Right lobe of liver (tissue), 6 donors: ENCODE data around the gene GLT1D1. TPM values are rescaled to one million over a fixed set of nuclear protein-coding genes. Genes with fewer than 3 reads are reported as not detected.
"Not testable (repeated sequence)": the region's sequence is repeated elsewhere in the genome, so short reads cannot be mapped to it uniquely, and the experiment has no call there.

Experiments
- ATAC-seq, 4 donors: fragments of 200-7000 bp; cut with Tn5 transposase; one replicate each; pipeline ENCODE4 v1.9.1; 2020; ENCODE audit warnings: mild to moderate bottlenecking in 4 of 4, moderate library complexity in 4 of 4
- DNase-seq, 3 donors: peaks; one replicate each; pipeline ENCODE4 v3.0.0-alpha.2; 2020
- H3K27ac ChIP-seq, 3 donors: fragments of 200-600 bp; one replicate each; pipeline ENCODE4 v1.8.0; 2022
- H3K27me3 ChIP-seq, 2 donors: fragments of 200-600 bp; one replicate each; pipeline ENCODE4 v1.8.0; 2022
- H3K36me3 ChIP-seq, 4 donors: fragments of 200-600 bp; sonication (generic) in 1 of 4; one replicate each; pipeline versions ENCODE4 v1.5.1 to v1.8.0; 2017 to 2022; ENCODE audit warnings: control low read depth in 1 of 4
- H3K4me1 ChIP-seq, 4 donors: fragments of 200-600 bp; sonication (generic) in 1 of 4; one replicate each; pipeline versions ENCODE4 v1.5.1 to v1.8.0; 2017 to 2022; ENCODE audit warnings: control low read depth in 1 of 4
- H3K4me3 ChIP-seq, 3 donors: fragments of 200-600 bp; one replicate each; pipeline ENCODE4 v1.8.0; 2022
- H3K9me3 ChIP-seq, 4 donors: fragments of 200-600 bp; sonication (generic) in 1 of 4; one replicate each; pipeline versions ENCODE4 v1.5.1 to v1.8.0; 2017 to 2022; ENCODE audit warnings: control low read depth in 1 of 4
- POLR2A ChIP-seq: fragments of 450-650 bp; IDR thresholded peaks from one replicate; pipeline ENCODE4 v1.6.1; 2017; ENCODE audit warnings: antibody characterized with exemption, mild to moderate bottlenecking
- WGBS: methylation state at CpG from one replicate; pipeline ENCODE4 v1.1.6; 2018; ENCODE audit warnings: low coverage, low lambda C conversion rate; ENCODE audit not compliant: insufficient coverage; ENCODE audit errors: missing lambda C conversion rate; 5-methylcytosine and 5-hydroxymethylcytosine counted together
- intact Hi-C, 2 donors: fragments of 100-400 bp; cut with DNase I; formaldehyde crosslinking; loops; one replicate each; pipeline versions ENCODE4 v1.11.2 to v1.14.1; 2022
- total RNA-seq, 6 experiments: library from RNA; depleted of rRNA in 2 of 6; stranded (reverse); fragments of >200 nt in 2 of 6; fragmentation: NEBNext Ultra II Directional in 3 of 6; extraction: Animal tissue kit (Norgen Biotek cat#: 25700) in 3 of 6; gene quantifications; one replicate each; pipeline versions ENCODE4 v1.1.0 to v1.2.4, GENCODE V29; 2016 to 2023
- TF ChIP-seq, protein P1 (sequence below), 4 donors: fragments of 200-600 bp in 3 of 4; fragments of 450-650 bp in 1 of 4; IDR thresholded peaks; one replicate each; pipeline versions ENCODE4 v1.5.1 to v1.8.0; 2016 to 2022; ENCODE audit warnings: antibody characterized with exemption in 4 of 4, mild to moderate bottlenecking in 2 of 4
- donor health status: DM: no; HTN: yes; CAD: no.
- donor health status: DM: no; HTN: no; CAD: no.
- donor health status: DM: no; HTN: no; CAD: no.
- donor health status: DM: no; HTN: yes; CAD: no.
- donor health status: DM: no; HTN: yes; CAD: no.

GLT1D1 gene
- total RNA-seq, 6 experiments from 2014 or later: 14.9 to 21.9 (median 20.2) TPM

DNA sequence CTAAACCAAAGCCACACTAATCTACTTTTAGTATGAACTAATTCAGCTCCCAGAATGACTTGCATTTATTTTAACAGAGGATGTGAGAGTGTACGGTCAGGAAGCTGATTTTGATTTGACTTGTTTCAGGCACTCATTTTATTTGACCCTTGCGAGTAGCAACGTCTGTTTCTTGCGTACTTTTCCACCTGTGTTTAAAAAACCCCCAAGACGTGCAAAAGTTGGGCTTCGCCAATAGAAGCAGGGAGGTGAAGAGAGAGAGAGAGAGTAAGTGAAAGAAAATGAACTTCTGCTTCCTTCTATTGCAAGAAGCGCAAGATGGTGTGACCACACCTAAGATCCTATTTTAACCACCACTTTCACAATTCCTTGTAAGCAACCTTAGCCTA, 22.8 kb upstream of the GLT1D1 start:
- H3K36me3 ChIP-seq: no peaks in the 10 kb centered on the region
- H3K4me1 ChIP-seq: no peaks in the 10 kb centered on the region
- no peak for TF ChIP-seq POLR2A
- TF ChIP-seq, protein P1, sequence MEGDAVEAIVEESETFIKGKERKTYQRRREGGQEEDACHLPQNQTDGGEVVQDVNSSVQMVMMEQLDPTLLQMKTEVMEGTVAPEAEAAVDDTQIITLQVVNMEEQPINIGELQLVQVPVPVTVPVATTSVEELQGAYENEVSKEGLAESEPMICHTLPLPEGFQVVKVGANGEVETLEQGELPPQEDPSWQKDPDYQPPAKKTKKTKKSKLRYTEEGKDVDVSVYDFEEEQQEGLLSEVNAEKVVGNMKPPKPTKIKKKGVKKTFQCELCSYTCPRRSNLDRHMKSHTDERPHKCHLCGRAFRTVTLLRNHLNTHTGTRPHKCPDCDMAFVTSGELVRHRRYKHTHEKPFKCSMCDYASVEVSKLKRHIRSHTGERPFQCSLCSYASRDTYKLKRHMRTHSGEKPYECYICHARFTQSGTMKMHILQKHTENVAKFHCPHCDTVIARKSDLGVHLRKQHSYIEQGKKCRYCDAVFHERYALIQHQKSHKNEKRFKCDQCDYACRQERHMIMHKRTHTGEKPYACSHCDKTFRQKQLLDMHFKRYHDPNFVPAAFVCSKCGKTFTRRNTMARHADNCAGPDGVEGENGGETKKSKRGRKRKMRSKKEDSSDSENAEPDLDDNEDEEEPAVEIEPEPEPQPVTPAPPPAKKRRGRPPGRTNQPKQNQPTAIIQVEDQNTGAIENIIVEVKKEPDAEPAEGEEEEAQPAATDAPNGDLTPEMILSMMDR (IDR thresholded peaks at IDR 0.05): no peak
- WGBS: 61% methylated on average over 7 of the region's 7 CpGs
- ATAC-seq: peak in 2 of 4 donors; percentile 46 to 50
- no peak overlapping the region for H3K4me3 ChIP-seq
- no peaks in the 10 kb centered on the region for H3K27me3 ChIP-seq
- no peaks in the 10 kb centered on the region for H3K9me3 ChIP-seq
- intact Hi-C loops: no loop called here
- DNase-seq: peak in 1 of 3 donors; percentile 19
- H3K27ac ChIP-seq: no peak overlapping the region

DNA sequence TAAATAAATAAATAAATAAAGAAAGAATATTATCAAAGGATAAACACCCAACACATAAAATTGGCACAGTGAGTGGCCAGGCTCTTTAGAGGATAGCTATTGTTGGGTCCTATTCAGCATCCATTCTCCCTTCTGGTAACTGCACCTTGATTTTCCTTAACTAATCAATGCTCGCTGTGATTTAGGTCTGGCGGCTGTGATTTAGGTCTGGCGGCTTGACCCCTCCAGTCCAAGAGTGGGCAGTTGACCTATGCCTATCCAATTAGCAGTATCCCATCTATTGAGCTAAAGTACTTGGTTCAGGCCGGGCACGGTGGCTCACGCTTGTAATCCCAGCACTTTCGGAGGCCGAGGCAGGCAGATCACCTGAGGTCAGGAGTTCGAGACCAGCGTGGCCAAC, 19.9 kb upstream of the GLT1D1 start:
- ATAC-seq (no peak), DNase-seq (no peak)
- H3K4me1 ChIP-seq: no peaks in the 10 kb centered on the region
- no peaks in the 10 kb centered on the region for H3K9me3 ChIP-seq
- WGBS: 96% methylated on average over 7 of the region's 10 CpGs
- H3K27me3 ChIP-seq: no peaks in the 10 kb centered on the region
- no peak for TF ChIP-seq POLR2A
- TF ChIP-seq, protein P1 (IDR thresholded peaks at IDR 0.05): no peak
- intact Hi-C loops: no loop called here
- H3K4me3 ChIP-seq: no peak overlapping the region
- no peaks in the 10 kb centered on the region for H3K36me3 ChIP-seq
- H3K27ac ChIP-seq: no peak overlapping the region

DNA sequence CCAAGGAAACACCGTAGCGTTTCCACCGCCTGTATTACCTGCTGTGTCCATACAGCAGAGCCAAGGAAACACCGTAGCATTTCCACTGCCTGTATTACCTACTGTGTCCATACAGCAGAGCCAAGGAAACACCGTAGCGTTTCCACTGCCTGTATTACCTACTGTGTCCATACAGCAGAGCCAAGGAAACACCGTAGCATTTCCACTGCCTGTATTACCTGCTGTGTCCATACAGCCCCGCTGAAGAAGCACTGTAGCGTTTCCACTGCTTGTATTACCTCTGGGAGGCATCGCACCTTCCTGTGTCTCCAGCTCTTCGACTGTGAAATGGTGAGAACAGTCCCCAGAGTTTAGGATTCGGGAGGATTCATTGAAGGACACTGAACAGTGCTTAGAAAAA, 13.4 kb upstream of the GLT1D1 start:
- DNase-seq, intact Hi-C loops: not testable (repeated sequence)
- WGBS: 79% methylated on average over 12 of the region's 12 CpGs

DNA sequence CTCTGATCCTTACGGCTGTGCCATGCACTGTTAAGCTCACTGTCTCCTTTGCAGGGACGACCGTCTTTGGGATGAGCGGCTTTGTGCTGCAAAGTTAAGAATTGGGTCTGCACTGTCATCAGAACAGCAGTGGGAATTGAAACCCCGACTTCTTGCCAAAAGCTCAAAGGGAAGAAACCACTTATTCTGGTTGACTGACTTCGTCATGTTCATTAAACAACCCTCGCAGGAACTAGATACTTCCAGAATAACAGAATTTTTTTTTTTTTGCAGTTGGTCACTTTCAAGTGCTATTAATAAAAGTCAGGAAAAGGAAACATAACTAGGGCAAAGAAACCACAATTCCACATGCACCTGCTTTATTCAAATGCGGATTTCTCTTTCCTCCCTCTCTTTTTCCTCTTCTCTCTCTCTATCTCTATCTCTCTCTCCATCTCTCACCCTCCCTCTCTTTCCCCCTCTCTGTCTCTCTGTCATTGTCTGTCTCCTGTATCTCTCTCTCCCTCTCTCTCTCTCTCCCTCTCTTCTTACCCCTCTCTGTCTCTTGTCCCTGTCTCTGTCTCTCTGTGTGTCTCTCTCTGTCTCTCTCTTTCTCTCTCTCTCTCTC, 12.3 kb upstream of the GLT1D1 start:
- TF ChIP-seq POLR2A: no peak
- TF ChIP-seq, protein P1 (IDR thresholded peaks at IDR 0.05): no peak
- Histone ChIP-seq H3K36me3 (no peaks in the 10 kb centered on the region), H3K27me3 (no peaks in the 10 kb centered on the region), H3K27ac (no peak overlapping the region), H3K9me3 (no peaks in the 10 kb centered on the region), H3K4me1 (no peaks in the 10 kb centered on the region), H3K4me3 (no peak overlapping the region)
- ATAC-seq (peak; percentile 25 to 63 (median 38)), DNase-seq (no peak)
- 52% methylated on average over 8 of the region's 8 CpGs for WGBS
- intact Hi-C loops: no loop called here

More for the DNA sequence above, 13.4 kb upstream of the GLT1D1 start:
- not testable (repeated sequence) for H3K27ac ChIP-seq, H3K27me3 ChIP-seq, H3K36me3 ChIP-seq, H3K9me3 ChIP-seq, H3K4me1 ChIP-seq, H3K4me3 ChIP-seq, ATAC-seq

DNA sequence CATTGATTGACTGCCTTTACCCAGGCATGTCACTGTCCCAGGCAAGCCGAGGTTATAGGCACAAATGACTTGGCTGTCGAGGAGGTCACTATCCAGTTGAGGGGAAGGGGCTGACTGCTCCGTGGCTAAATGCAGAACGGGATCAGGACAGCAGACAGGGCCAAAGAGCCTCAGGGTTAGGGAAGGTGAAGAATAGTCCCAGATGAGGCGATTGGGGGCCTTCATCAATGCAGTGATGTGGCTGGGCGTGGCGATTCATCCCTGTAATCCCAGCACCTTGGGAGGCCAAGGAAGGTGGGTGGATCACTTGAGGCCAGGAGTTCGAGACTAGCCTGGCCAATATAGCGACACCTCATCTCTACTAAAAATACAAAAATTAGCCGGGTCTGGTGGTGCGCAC, 10.7 kb upstream of the GLT1D1 start:
- no peak overlapping the region for H3K27ac ChIP-seq
- DNase-seq (no peak), ATAC-seq (no peak)
- TF ChIP-seq, protein P1 (IDR thresholded peaks at IDR 0.05): no peak
- TF ChIP-seq POLR2A: no peak
- intact Hi-C loops: no loop called here
- no peak overlapping the region for H3K4me3 ChIP-seq
- H3K27me3 ChIP-seq: no peaks in the 10 kb centered on the region
- WGBS: 89% methylated on average over 11 of the region's 11 CpGs
- no peaks in the 10 kb centered on the region for H3K36me3 ChIP-seq
- H3K9me3 ChIP-seq: no peaks in the 10 kb centered on the region
- no peaks in the 10 kb centered on the region for H3K4me1 ChIP-seq
